B cell (primary cell): Measurements from ENCODE around the gene BBOX1.

Experiments used
- EZH2 ChIP-seq: IDR thresholded peaks from 2 replicates; pipeline ENCODE4 v1.6.1; 2012; ENCODE audit warnings: borderline replicate concordance, low read depth, mild to moderate bottlenecking, moderate library complexity, low read length; ENCODE audit not compliant: insufficient read depth, poor library complexity, severe bottlenecking
- TF ChIP-seq, protein P1 (sequence below): fragments of 200-600 bp; IDR thresholded peaks from one replicate; pipeline ENCODE4 v1.8.0; 2022; ENCODE audit warnings: antibody characterized with exemption, mild to moderate bottlenecking

DNA sequence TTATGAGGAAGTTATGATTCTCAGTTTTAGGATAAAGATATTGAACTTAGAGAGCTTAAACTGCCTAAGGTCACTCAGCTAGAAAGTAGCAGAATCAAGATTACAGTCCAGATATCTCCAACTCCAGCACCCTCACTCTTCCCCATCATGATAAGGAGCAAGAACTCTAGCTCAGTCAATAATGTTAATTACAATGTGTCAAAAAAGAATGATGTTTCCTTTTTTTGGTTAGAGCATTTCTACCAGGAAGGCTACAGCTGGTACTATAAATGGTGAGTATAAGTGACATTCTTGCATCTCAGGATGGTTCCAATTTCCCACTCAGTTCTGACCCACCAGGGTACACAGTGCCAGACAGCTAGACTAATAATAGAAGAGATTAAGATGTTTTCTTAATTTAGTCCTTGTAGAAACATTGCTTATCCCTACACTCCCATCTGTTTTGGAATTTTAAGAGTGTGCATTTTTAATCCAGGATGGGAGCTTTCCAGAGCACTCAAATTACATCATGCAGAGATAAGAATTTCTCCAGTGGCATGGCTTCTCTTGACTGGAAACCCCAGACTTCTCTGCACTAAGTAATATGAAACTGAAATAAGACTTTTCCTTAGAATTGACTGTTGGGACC is 21.6 kb upstream of the BBOX1 start:
- TF ChIP-seq EZH2: no peak
- TF ChIP-seq, protein P1, sequence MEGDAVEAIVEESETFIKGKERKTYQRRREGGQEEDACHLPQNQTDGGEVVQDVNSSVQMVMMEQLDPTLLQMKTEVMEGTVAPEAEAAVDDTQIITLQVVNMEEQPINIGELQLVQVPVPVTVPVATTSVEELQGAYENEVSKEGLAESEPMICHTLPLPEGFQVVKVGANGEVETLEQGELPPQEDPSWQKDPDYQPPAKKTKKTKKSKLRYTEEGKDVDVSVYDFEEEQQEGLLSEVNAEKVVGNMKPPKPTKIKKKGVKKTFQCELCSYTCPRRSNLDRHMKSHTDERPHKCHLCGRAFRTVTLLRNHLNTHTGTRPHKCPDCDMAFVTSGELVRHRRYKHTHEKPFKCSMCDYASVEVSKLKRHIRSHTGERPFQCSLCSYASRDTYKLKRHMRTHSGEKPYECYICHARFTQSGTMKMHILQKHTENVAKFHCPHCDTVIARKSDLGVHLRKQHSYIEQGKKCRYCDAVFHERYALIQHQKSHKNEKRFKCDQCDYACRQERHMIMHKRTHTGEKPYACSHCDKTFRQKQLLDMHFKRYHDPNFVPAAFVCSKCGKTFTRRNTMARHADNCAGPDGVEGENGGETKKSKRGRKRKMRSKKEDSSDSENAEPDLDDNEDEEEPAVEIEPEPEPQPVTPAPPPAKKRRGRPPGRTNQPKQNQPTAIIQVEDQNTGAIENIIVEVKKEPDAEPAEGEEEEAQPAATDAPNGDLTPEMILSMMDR: no peak
